ENCODE measurements around the gene ZNF697. TPM values are rescaled to one million over a fixed set of nuclear protein-coding genes. Genes with fewer than 3 reads are reported as not detected.

The ZNF697 gene
- total RNA-seq, 1 donor from 2014 or later: 2.9 TPM

DNA sequence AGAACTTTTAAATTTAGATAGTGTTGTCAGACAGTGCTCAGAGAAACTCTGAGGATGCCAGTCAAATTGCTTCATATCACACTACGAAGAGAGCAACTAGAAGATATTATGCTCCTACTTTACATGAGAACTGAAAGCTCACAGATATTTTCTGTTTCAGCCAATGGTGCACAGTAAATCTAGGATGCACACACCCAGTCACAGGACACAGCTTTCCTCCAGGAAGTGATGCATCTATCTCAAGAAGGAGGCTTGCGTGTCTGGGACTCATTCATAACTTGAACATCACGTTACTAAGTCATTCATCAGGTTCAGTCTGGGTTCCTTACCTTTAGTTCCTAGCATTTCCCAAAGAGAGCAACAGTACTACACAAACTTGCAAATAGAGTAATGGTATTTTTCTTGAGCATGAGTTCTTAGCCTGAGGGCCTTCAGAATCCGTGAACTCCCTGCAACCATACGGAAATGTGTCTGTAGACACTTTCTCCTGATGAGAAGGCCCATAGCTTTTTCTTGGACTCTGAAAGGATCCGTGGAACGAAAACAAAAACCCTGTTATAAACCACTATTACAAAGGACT is 12.2 kb downstream of the ZNF697 start:
- no peak for DNase-seq (ENCODE audit: low spot score)
- no peaks in the 10 kb centered on the region for H3K9me3 Mint-ChIP-seq
- intact Hi-C loops (cut with micrococcal nuclease): no loop called here
- H3K27ac Mint-ChIP-seq: no peak overlapping the region
- H3K36me3 Mint-ChIP-seq (ENCODE audit: low read depth): no peaks in the 10 kb centered on the region
- H3K27me3 Mint-ChIP-seq (ENCODE audit: insufficient read depth): peaks cover 36% of the 10 kb centered on the region
- no peak overlapping the region for H3K4me3 Mint-ChIP-seq
- peaks cover 7% of the 10 kb centered on the region for H3K4me1 Mint-ChIP-seq (ENCODE audit: low read depth)

GRCh38 chr1:119634016-119634415 is 14.1 kb downstream of the ZNF697 start:
- Mint-ChIP-seq H3K27ac (no peak overlapping the region), H3K4me1 (ENCODE audit: low read depth) (peaks cover 7% of the 10 kb centered on the region), H3K36me3 (ENCODE audit: low read depth) (no peaks in the 10 kb centered on the region), H3K27me3 (ENCODE audit: insufficient read depth) (peaks cover 51% of the 10 kb centered on the region), H3K4me3 (no peak overlapping the region), H3K9me3 (no peaks in the 10 kb centered on the region)
- no peak for DNase-seq (ENCODE audit: low spot score)
- intact Hi-C loops (cut with micrococcal nuclease): no loop called here

- H3K9me3 Mint-ChIP-seq: no peaks in the 10 kb centered on the region
- intact Hi-C loops (cut with micrococcal nuclease): no loop called here
Measured at GRCh38 chr1:119633575-119633974, 14.5 kb downstream of the ZNF697 start.

DNA sequence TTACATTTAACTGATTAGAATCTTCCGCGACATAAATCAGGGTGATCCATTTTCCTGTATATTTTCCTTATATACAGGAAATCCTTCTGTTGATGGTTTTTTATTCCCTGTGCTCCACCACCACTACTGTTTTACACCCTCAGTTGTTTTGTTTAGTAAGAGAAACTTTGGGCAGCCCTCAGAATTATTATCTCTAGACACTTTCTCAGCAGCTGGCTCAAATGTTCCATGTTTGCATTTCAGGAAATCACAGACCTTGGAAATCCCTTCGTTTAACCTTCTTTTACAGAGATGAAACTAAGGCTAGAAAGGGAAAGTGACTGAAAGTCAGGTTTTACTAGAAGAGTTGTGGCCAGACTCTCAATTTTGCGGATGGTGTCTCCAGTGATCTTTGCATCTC is 15.2 kb downstream of the ZNF697 start:
- Mint-ChIP-seq H3K36me3 (ENCODE audit: low read depth) (no peaks in the 10 kb centered on the region), H3K4me3 (no peak overlapping the region), H3K4me1 (ENCODE audit: low read depth) (peaks cover 7% of the 10 kb centered on the region), H3K27ac (no peak overlapping the region), H3K27me3 (ENCODE audit: insufficient read depth) (peaks cover 51% of the 10 kb centered on the region), H3K9me3 (no peaks in the 10 kb centered on the region)
- intact Hi-C loops (cut with micrococcal nuclease): no loop called here
- no peak for DNase-seq (ENCODE audit: low spot score)

More at GRCh38 chr1:119633575-119633974, 14.5 kb downstream of the ZNF697 start:
- Mint-ChIP-seq H3K36me3 (ENCODE audit: low read depth) (no peaks in the 10 kb centered on the region), H3K27ac (no peak overlapping the region), H3K4me3 (no peak overlapping the region), H3K4me1 (ENCODE audit: low read depth) (peaks cover 7% of the 10 kb centered on the region), H3K27me3 (ENCODE audit: insufficient read depth) (peaks cover 51% of the 10 kb centered on the region)
- no peak for DNase-seq (ENCODE audit: low spot score)

GRCh38 chr1:119632103-119632490 is 16.0 kb downstream of the ZNF697 start:
- Mint-ChIP-seq H3K9me3 (no peaks in the 10 kb centered on the region), H3K4me3 (no peak overlapping the region), H3K4me1 (ENCODE audit: low read depth) (peaks cover 7% of the 10 kb centered on the region), H3K27ac (no peak overlapping the region), H3K27me3 (ENCODE audit: insufficient read depth) (peaks cover 51% of the 10 kb centered on the region), H3K36me3 (ENCODE audit: low read depth) (no peaks in the 10 kb centered on the region)
- intact Hi-C loops (cut with micrococcal nuclease): no loop called here
- DNase-seq (ENCODE audit: low spot score): no peak

- H3K9me3 Mint-ChIP-seq: no peaks in the 10 kb centered on the region
- H3K4me3 Mint-ChIP-seq: no peak overlapping the region
- peaks cover 7% of the 10 kb centered on the region for H3K4me1 Mint-ChIP-seq (ENCODE audit: low read depth)
- H3K27me3 Mint-ChIP-seq (ENCODE audit: insufficient read depth): peaks cover 51% of the 10 kb centered on the region
- no peaks in the 10 kb centered on the region for H3K36me3 Mint-ChIP-seq (ENCODE audit: low read depth)
- no peak for DNase-seq (ENCODE audit: low spot score)
- intact Hi-C loops (cut with micrococcal nuclease): no loop called here
- H3K27ac Mint-ChIP-seq: no peak overlapping the region
Measured at GRCh38 chr1:119631433-119632102, 16.5 kb downstream of the ZNF697 start.

DNA sequence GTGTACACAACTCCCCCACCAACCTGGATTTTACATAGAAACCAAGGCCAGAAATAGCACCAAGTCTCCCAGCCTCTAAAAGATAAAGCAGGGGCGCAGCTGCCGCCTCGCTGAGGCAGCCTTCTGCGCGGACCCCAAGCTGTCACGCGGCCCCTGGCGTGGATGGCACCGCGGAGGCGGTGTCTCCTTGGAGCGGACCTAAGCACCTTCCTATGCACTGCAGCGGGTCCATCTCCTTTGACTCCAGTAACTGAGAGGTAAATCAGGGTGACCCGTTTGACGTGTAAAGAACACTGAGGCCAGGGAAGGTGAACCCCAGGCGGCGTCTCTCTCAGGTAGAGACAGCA is 17.0 kb downstream of the ZNF697 start:
- no peak overlapping the region for H3K4me3 Mint-ChIP-seq
- DNase-seq (ENCODE audit: low spot score): no peak
- intact Hi-C loops (cut with micrococcal nuclease): no loop called here
- H3K27ac Mint-ChIP-seq: no peak overlapping the region
- H3K9me3 Mint-ChIP-seq: no peaks in the 10 kb centered on the region
- H3K27me3 Mint-ChIP-seq (ENCODE audit: insufficient read depth): peaks cover 51% of the 10 kb centered on the region
- no peaks in the 10 kb centered on the region for H3K36me3 Mint-ChIP-seq (ENCODE audit: low read depth)
- H3K4me1 Mint-ChIP-seq (ENCODE audit: low read depth): peaks cover 7% of the 10 kb centered on the region

DNA sequence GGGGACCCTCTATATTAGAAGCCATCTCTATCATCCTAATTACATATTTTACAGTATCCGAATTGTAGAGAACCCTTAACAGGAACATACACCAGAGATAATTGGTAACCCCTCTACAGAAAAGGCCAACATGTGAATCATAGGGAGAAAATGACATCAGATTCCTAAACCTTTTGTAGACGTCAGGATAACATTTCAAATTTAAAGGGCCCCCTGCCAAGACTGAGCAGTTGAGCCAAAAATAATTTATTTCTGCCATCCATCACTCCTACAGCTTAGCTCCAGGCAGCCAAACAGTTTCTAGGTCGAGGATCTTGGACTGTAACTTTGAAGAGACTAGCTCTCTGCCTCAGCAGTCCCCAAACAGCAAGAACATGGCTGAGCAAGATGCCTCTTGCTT is 21.2 kb downstream of the ZNF697 start:
- Mint-ChIP-seq H3K36me3 (ENCODE audit: low read depth) (no peaks in the 10 kb centered on the region), H3K4me1 (ENCODE audit: low read depth) (no peaks in the 10 kb centered on the region), H3K27ac (no peak overlapping the region), H3K9me3 (no peaks in the 10 kb centered on the region), H3K4me3 (no peak overlapping the region), H3K27me3 (ENCODE audit: insufficient read depth) (peaks cover 21% of the 10 kb centered on the region)
- DNase-seq (ENCODE audit: low spot score): no peak
- intact Hi-C loops (cut with micrococcal nuclease): no loop called here

DNA sequence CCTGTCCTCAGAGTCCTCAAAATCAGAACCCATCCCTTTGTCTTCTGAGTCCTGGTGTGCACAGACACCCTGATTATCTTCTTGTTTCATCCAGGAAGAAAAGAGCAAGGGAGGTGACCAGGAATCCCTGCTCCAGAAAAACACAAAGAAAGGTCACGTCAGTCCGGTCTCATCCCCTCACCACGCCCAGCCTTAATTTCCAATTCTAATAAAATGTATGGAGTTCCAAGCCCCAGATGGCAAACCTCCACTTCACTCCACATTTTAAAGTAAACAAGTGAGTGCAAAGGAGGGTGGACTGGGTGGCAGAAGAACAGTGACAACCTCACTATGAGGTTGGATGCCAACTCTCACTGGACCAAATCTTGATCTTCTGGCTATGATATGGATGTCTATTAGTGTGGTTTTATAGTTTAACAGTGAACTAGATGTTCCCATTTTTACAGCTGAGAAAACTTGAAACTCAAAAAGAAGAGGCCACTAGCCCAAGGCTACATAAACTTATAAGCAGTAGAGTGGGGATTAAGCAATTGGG is 22.0 kb downstream of the ZNF697 start:
- Mint-ChIP-seq H3K4me3 (no peak overlapping the region), H3K36me3 (ENCODE audit: low read depth) (no peaks in the 10 kb centered on the region), H3K9me3 (no peaks in the 10 kb centered on the region), H3K27me3 (ENCODE audit: insufficient read depth) (peaks cover 16% of the 10 kb centered on the region), H3K27ac (no peak overlapping the region), H3K4me1 (ENCODE audit: low read depth) (no peaks in the 10 kb centered on the region)
- DNase-seq (ENCODE audit: low spot score): no peak
- intact Hi-C loops (cut with micrococcal nuclease): no loop called here

DNA sequence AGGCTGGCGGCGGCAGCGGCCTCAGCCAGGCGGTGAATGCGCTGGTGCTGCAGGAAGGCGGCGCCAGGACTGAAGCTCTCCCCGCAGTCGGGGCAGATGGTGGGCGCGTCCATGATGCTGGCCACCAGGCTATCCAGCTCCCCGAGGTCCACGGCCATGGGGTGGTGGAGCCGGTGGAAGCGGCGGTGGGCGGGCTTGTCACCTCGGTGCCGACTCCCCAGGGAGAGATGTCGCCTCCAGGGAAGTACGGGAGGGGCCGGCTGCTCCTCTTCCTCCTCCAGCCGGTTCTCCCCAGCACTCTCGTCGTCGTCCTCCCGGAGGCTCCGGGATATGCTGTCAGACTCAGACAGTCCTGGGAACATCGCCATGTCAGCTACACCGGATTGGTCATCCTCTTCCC is 24.4 kb downstream of the ZNF697 start:
- Mint-ChIP-seq H3K27me3 (ENCODE audit: insufficient read depth) (no peaks in the 10 kb centered on the region), H3K36me3 (ENCODE audit: low read depth) (no peaks in the 10 kb centered on the region), H3K27ac (no peak overlapping the region), H3K9me3 (no peaks in the 10 kb centered on the region), H3K4me3 (no peak overlapping the region), H3K4me1 (ENCODE audit: low read depth) (no peaks in the 10 kb centered on the region)
- DNase-seq (ENCODE audit: low spot score): no peak
- intact Hi-C loops (cut with micrococcal nuclease): no loop called here

GRCh38 chr1:119623193-119623515 is 24.9 kb downstream of the ZNF697 start:
- H3K9me3 Mint-ChIP-seq: no peaks in the 10 kb centered on the region
- no peaks in the 10 kb centered on the region for H3K36me3 Mint-ChIP-seq (ENCODE audit: low read depth)
- H3K27ac Mint-ChIP-seq: no peak overlapping the region
- no peaks in the 10 kb centered on the region for H3K27me3 Mint-ChIP-seq (ENCODE audit: insufficient read depth)
- no peak overlapping the region for H3K4me3 Mint-ChIP-seq
- DNase-seq (ENCODE audit: low spot score): no peak
- intact Hi-C loops (cut with micrococcal nuclease): no loop called here
- no peaks in the 10 kb centered on the region for H3K4me1 Mint-ChIP-seq (ENCODE audit: low read depth)

GRCh38 chr1:119622311-119623192 is 25.5 kb downstream of the ZNF697 start:
- H3K4me1 Mint-ChIP-seq (ENCODE audit: low read depth): no peaks in the 10 kb centered on the region
- H3K27ac Mint-ChIP-seq: no peak overlapping the region
- intact Hi-C loops (cut with micrococcal nuclease): no loop called here
- H3K36me3 Mint-ChIP-seq (ENCODE audit: low read depth): no peaks in the 10 kb centered on the region
- no peak for DNase-seq (ENCODE audit: low spot score)
- H3K27me3 Mint-ChIP-seq (ENCODE audit: insufficient read depth): no peaks in the 10 kb centered on the region
- no peak overlapping the region for H3K4me3 Mint-ChIP-seq
- no peaks in the 10 kb centered on the region for H3K9me3 Mint-ChIP-seq

DNA sequence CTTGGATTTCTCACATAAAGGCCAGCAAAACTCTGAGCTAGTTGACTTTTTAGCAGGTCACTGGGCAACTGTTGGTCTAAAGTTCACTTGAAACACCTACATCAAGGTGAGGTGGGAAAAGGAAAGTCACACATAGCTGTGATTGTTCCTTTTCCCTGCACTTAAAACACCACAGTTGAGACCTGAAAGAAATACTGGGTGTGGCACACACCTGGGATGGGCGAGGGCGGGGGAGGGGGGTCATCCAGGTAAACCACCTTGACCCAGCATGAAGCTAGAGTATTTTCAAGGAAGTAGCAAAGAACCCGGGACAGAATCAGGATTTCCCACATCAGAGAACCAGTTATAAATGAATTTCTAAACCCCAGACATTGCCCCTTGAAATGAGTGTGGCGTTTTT is 26.4 kb downstream of the ZNF697 start:
- H3K4me3 Mint-ChIP-seq: no peak overlapping the region
- no peak for DNase-seq (ENCODE audit: low spot score)
- no peaks in the 10 kb centered on the region for H3K9me3 Mint-ChIP-seq
- H3K36me3 Mint-ChIP-seq (ENCODE audit: low read depth): no peaks in the 10 kb centered on the region
- H3K27me3 Mint-ChIP-seq (ENCODE audit: insufficient read depth): no peaks in the 10 kb centered on the region
- H3K4me1 Mint-ChIP-seq (ENCODE audit: low read depth): no peaks in the 10 kb centered on the region
- no peak overlapping the region for H3K27ac Mint-ChIP-seq
- intact Hi-C loops (cut with micrococcal nuclease): no loop called here

Data from activated T-helper 1 cell treated with anti-CD3 and anti-CD28 coated beads, Interleukin-12 subunit alpha, Interleukin-12 subunit beta, Interleukin-2, Interleukin-4 antibody, amounts not matched to agents 30 ng/mL and 10 ng/mL and 1 ng/mL, durations not matched to agents 14 hours and 24 hours and 36 hours (primary cell).